ENCODE results near the gene TTC3.
A peak's percentile ranks its signal among the peaks of the same experiment; 100 is the strongest.

Gene TTC3

GRCh38 chr21:37146320-37147235 is 73.5 kb downstream of the TTC3 start:
- DNase-seq, result no peak
- ATAC-seq, result no peak

GRCh38 chr21:37149411-37149810 is 76.4 kb downstream of the TTC3 start:
- DNase-seq, result no peak

GRCh38 chr21:37153196-37153934 is 80.3 kb downstream of the TTC3 start:
- ATAC-seq (no peak), DNase-seq (no peak)

More at GRCh38 chr21:37149411-37149810, 76.4 kb downstream of the TTC3 start:
- no peak for ATAC-seq

GRCh38 chr21:37153935-37154350 is 80.9 kb downstream of the TTC3 start:
- DNase-seq (no peak), ATAC-seq (no peak)

GRCh38 chr21:37155186-37155585 is 82.1 kb downstream of the TTC3 start:
- ATAC-seq (no peak), DNase-seq (no peak)

- DNase-seq (no peak), ATAC-seq (no peak)
Measured at GRCh38 chr21:37157938-37158337, 84.9 kb downstream of the TTC3 start.

GRCh38 chr21:37159053-37159776 is 86.2 kb downstream of the TTC3 start:
- peak; percentile 93 for ATAC-seq
- DNase-seq, result peak; percentile 34

GRCh38 chr21:37159949-37160348 is 86.9 kb downstream of the TTC3 start:
- DNase-seq (no peak), ATAC-seq (no peak)

GRCh38 chr21:37164742-37165141 is 91.7 kb downstream of the TTC3 start:
- ATAC-seq, result no peak
- no peak for DNase-seq

GRCh38 chr21:37165586-37165985 is 92.5 kb downstream of the TTC3 start:
- no peak for DNase-seq
- no peak for ATAC-seq

GRCh38 chr21:37166733-37167132 is 93.7 kb downstream of the TTC3 start:
- ATAC-seq (no peak), DNase-seq (no peak)

- ATAC-seq, result no peak
- no peak for DNase-seq
Measured at GRCh38 chr21:37168666-37169065, 95.6 kb downstream of the TTC3 start.

- DNase-seq, result no peak
- no peak for ATAC-seq
Measured at GRCh38 chr21:37172646-37173045, 99.6 kb downstream of the TTC3 start.

- ATAC-seq (peak; percentile 28), DNase-seq (no peak)
Measured at GRCh38 chr21:37176716-37177115, 103.7 kb downstream of the TTC3 start.

- no peak for ATAC-seq
- DNase-seq, result no peak
Measured at GRCh38 chr21:37181059-37181458, 108.0 kb downstream of the TTC3 start.

- ATAC-seq, result no peak
- no peak for DNase-seq
Measured at GRCh38 chr21:37182222-37182621, 109.2 kb downstream of the TTC3 start.

GRCh38 chr21:37183749-37184148 is 110.7 kb downstream of the TTC3 start:
- ATAC-seq (peak; percentile 36), DNase-seq (no peak)

- DNase-seq, result no peak
- ATAC-seq, result no peak
Measured at GRCh38 chr21:37184784-37185593, 111.9 kb downstream of the TTC3 start.

GRCh38 chr21:37186983-37187382 is 113.9 kb downstream of the TTC3 start:
- ATAC-seq, result no peak
- DNase-seq, result no peak

GRCh38 chr21:37188825-37189224 is 115.8 kb downstream of the TTC3 start:
- DNase-seq, result no peak
- ATAC-seq, result no peak

- ATAC-seq (no peak), DNase-seq (no peak)
Measured at GRCh38 chr21:37192019-37192418, 119.0 kb downstream of the TTC3 start.

- DNase-seq (no peak), ATAC-seq (no peak)
Measured at GRCh38 chr21:37193006-37193405, 120.0 kb downstream of the TTC3 start.

Data from stimulated activated naive CD8-positive, alpha-beta T cell treated with anti-CD3 and anti-CD28 coated beads, Interleukin-15, Interleukin-2, amounts not matched to agents 100 U/mL and 50 U/mL, for 24 hours (primary cell).